ENCODE measurements around the gene TSPAN16. TPM values are rescaled to one million over a fixed set of nuclear protein-coding genes. Genes with fewer than 3 reads are reported as not detected.

TSPAN16 gene
- polyA plus RNA-seq, 4 donors = not detected

GRCh38 chr19:11291991-11292390 lies 4.0 kb upstream of the TSPAN16 start:
- WGBS, 3 donors = 50 to 72% (median 70%) methylated on average over 1 of the region's 1 CpG
- no peaks in the 10 kb centered on the region for H3K9me3 ChIP-seq (ENCODE audit: control insufficient read depth in 2 of 2, insufficient read depth in 1 of 2, low read depth in 1 of 2, low read length in 1 of 2)
- FAIRE-seq (no peak), DNase-seq (no peak)
- H3K27me3 ChIP-seq (ENCODE audit: control insufficient read depth in 3 of 3, insufficient read depth in 3 of 3, low read length in 3 of 3) = no peaks in the 10 kb centered on the region
- no peaks in the 10 kb centered on the region for H3K36me3 ChIP-seq (ENCODE audit: control insufficient read depth in 3 of 3, insufficient read depth in 2 of 3, low read depth in 1 of 3, low read length in 3 of 3)
- H3K27ac ChIP-seq (ENCODE audit: low read depth in 1 of 3, low read length in 2 of 3) = no peak overlapping the region
- peaks cover 0 to 5% (median 0%) of the 10 kb centered on the region in 3 donors for H3K4me1 ChIP-seq (ENCODE audit: control insufficient read depth in 3 of 3, insufficient read depth in 2 of 3, low read depth in 1 of 3, low read length in 2 of 3)
- no peak overlapping the region for H3K4me3 ChIP-seq (ENCODE audit: low read depth in 1 of 3, low read length in 3 of 3)

GRCh38 chr19:11293433-11294389 lies 2.2 kb upstream of the TSPAN16 start:
- 4 to 5% (median 5%) methylated on average over 35 to 41 of the region's 41 CpGs for WGBS, 3 donors
- peak; percentile 82 to 95 for DNase-seq
- Histone ChIP-seq H3K27me3 (ENCODE audit: control insufficient read depth in 3 of 3, insufficient read depth in 3 of 3, low read length in 3 of 3) (no peaks in the 10 kb centered on the region), H3K36me3 (ENCODE audit: control insufficient read depth in 3 of 3, insufficient read depth in 2 of 3, low read depth in 1 of 3, low read length in 3 of 3) (no peaks in the 10 kb centered on the region), H3K9me3 (ENCODE audit: control insufficient read depth in 2 of 2, insufficient read depth in 1 of 2, low read depth in 1 of 2, low read length in 1 of 2) (no peaks in the 10 kb centered on the region), H3K4me1 (ENCODE audit: control insufficient read depth in 3 of 3, insufficient read depth in 2 of 3, low read depth in 1 of 3, low read length in 2 of 3) (peaks cover 0 to 5% (median 0%) of the 10 kb centered on the region in 3 donors), H3K27ac (ENCODE audit: low read depth in 1 of 3, low read length in 2 of 3) (peak overlapping the region in 2 of 3 donors; percentile 4 to 39), H3K4me3 (ENCODE audit: low read depth in 1 of 3, low read length in 3 of 3) (peak overlapping the region in 1 of 3 donors; percentile 24)
- FAIRE-seq = no peak

GRCh38 chr19:11295180-11295579 lies 780 bp upstream of the TSPAN16 start:
- Histone ChIP-seq H3K27ac (ENCODE audit: low read depth in 1 of 3, low read length in 2 of 3) (no peak overlapping the region), H3K4me3 (ENCODE audit: low read depth in 1 of 3, low read length in 3 of 3) (no peak overlapping the region), H3K4me1 (ENCODE audit: control insufficient read depth in 3 of 3, insufficient read depth in 2 of 3, low read depth in 1 of 3, low read length in 2 of 3) (peaks cover 0 to 5% (median 0%) of the 10 kb centered on the region in 3 donors), H3K9me3 (ENCODE audit: control insufficient read depth in 2 of 2, insufficient read depth in 1 of 2, low read depth in 1 of 2, low read length in 1 of 2) (peaks cover 0 to 2% of the 10 kb centered on the region in 2 donors), H3K27me3 (ENCODE audit: control insufficient read depth in 3 of 3, insufficient read depth in 3 of 3, low read length in 3 of 3) (no peaks in the 10 kb centered on the region), H3K36me3 (ENCODE audit: control insufficient read depth in 3 of 3, insufficient read depth in 2 of 3, low read depth in 1 of 3, low read length in 3 of 3) (no peaks in the 10 kb centered on the region)
- no peak for DNase-seq
- no peak for FAIRE-seq
- WGBS, 3 donors = 73 to 84% (median 80%) methylated on average over 4 of the region's 4 CpGs

- Histone ChIP-seq H3K4me1 (ENCODE audit: control insufficient read depth in 3 of 3, insufficient read depth in 2 of 3, low read depth in 1 of 3, low read length in 2 of 3) (peaks cover 0 to 5% (median 0%) of the 10 kb centered on the region in 3 donors), H3K36me3 (ENCODE audit: control insufficient read depth in 3 of 3, insufficient read depth in 2 of 3, low read depth in 1 of 3, low read length in 3 of 3) (no peaks in the 10 kb centered on the region), H3K4me3 (ENCODE audit: low read depth in 1 of 3, low read length in 3 of 3) (no peak overlapping the region), H3K27me3 (ENCODE audit: control insufficient read depth in 3 of 3, insufficient read depth in 3 of 3, low read length in 3 of 3) (no peaks in the 10 kb centered on the region), H3K27ac (ENCODE audit: low read depth in 1 of 3, low read length in 2 of 3) (no peak overlapping the region), H3K9me3 (ENCODE audit: control insufficient read depth in 2 of 2, insufficient read depth in 1 of 2, low read depth in 1 of 2, low read length in 1 of 2) (peaks cover 0 to 4% of the 10 kb centered on the region in 2 donors)
- no peak for DNase-seq
- no peak for FAIRE-seq
- 33 to 54% (median 42%) methylated on average over 7 of the region's 7 CpGs for WGBS, 3 donors
Observed at GRCh38 chr19:11296264-11296663, 304 bp downstream of the TSPAN16 start.

- H3K4me3 ChIP-seq (ENCODE audit: low read depth in 1 of 3, low read length in 3 of 3) = no peak overlapping the region
- no peaks in the 10 kb centered on the region for H3K36me3 ChIP-seq (ENCODE audit: control insufficient read depth in 3 of 3, insufficient read depth in 2 of 3, low read depth in 1 of 3, low read length in 3 of 3)
- no peaks in the 10 kb centered on the region for H3K27me3 ChIP-seq (ENCODE audit: control insufficient read depth in 3 of 3, insufficient read depth in 3 of 3, low read length in 3 of 3)
- WGBS, 3 donors = 81 to 85% (median 82%) methylated on average over 8 of the region's 8 CpGs
- no peak overlapping the region for H3K27ac ChIP-seq (ENCODE audit: low read depth in 1 of 3, low read length in 2 of 3)
- no peaks in the 10 kb centered on the region for H3K4me1 ChIP-seq (ENCODE audit: control insufficient read depth in 3 of 3, insufficient read depth in 2 of 3, low read depth in 1 of 3, low read length in 2 of 3)
- DNase-seq (no peak), FAIRE-seq (no peak)
- H3K9me3 ChIP-seq (ENCODE audit: control insufficient read depth in 2 of 2, insufficient read depth in 1 of 2, low read depth in 1 of 2, low read length in 1 of 2) = peaks cover 0 to 4% of the 10 kb centered on the region in 2 donors
Observed at GRCh38 chr19:11299946-11300810, 4.2 kb downstream of the TSPAN16 start.

- H3K36me3 ChIP-seq (ENCODE audit: control insufficient read depth in 3 of 3, insufficient read depth in 2 of 3, low read depth in 1 of 3, low read length in 3 of 3) = no peaks in the 10 kb centered on the region
- H3K27me3 ChIP-seq (ENCODE audit: control insufficient read depth in 3 of 3, insufficient read depth in 3 of 3, low read length in 3 of 3) = no peaks in the 10 kb centered on the region
- no peak overlapping the region for H3K4me3 ChIP-seq (ENCODE audit: low read depth in 1 of 3, low read length in 3 of 3)
- WGBS, 3 donors = 85 to 88% (median 86%) methylated on average over 11 of the region's 11 CpGs
- DNase-seq (no peak), FAIRE-seq (no peak)
- H3K27ac ChIP-seq (ENCODE audit: low read depth in 1 of 3, low read length in 2 of 3) = no peak overlapping the region
- no peaks in the 10 kb centered on the region for H3K4me1 ChIP-seq (ENCODE audit: control insufficient read depth in 3 of 3, insufficient read depth in 2 of 3, low read depth in 1 of 3, low read length in 2 of 3)
- peaks cover 0 to 4% of the 10 kb centered on the region in 2 donors for H3K9me3 ChIP-seq (ENCODE audit: control insufficient read depth in 2 of 2, insufficient read depth in 1 of 2, low read depth in 1 of 2, low read length in 1 of 2)
Observed at GRCh38 chr19:11300811-11301120, 4.8 kb downstream of the TSPAN16 start.

- 88 to 95% (median 89%) methylated on average over 5 of the region's 5 CpGs for WGBS, 3 donors
- Histone ChIP-seq H3K4me1 (ENCODE audit: control insufficient read depth in 3 of 3, insufficient read depth in 2 of 3, low read depth in 1 of 3, low read length in 2 of 3) (no peaks in the 10 kb centered on the region), H3K27ac (ENCODE audit: low read depth in 1 of 3, low read length in 2 of 3) (no peak overlapping the region), H3K9me3 (ENCODE audit: control insufficient read depth in 2 of 2, insufficient read depth in 1 of 2, low read depth in 1 of 2, low read length in 1 of 2) (peaks cover 0 to 4% of the 10 kb centered on the region in 2 donors), H3K27me3 (ENCODE audit: control insufficient read depth in 3 of 3, insufficient read depth in 3 of 3, low read length in 3 of 3) (no peaks in the 10 kb centered on the region), H3K36me3 (ENCODE audit: control insufficient read depth in 3 of 3, insufficient read depth in 2 of 3, low read depth in 1 of 3, low read length in 3 of 3) (no peaks in the 10 kb centered on the region), H3K4me3 (ENCODE audit: low read depth in 1 of 3, low read length in 3 of 3) (no peak overlapping the region)
- no peak for DNase-seq
- no peak for FAIRE-seq
Observed at GRCh38 chr19:11304936-11305335, 9.0 kb downstream of the TSPAN16 start.

GRCh38 chr19:11306337-11306736 lies 10.4 kb downstream of the TSPAN16 start:
- Histone ChIP-seq H3K36me3 (ENCODE audit: control insufficient read depth in 3 of 3, insufficient read depth in 2 of 3, low read depth in 1 of 3, low read length in 3 of 3) (no peaks in the 10 kb centered on the region), H3K27me3 (ENCODE audit: control insufficient read depth in 3 of 3, insufficient read depth in 3 of 3, low read length in 3 of 3) (no peaks in the 10 kb centered on the region), H3K4me1 (ENCODE audit: control insufficient read depth in 3 of 3, insufficient read depth in 2 of 3, low read depth in 1 of 3, low read length in 2 of 3) (no peaks in the 10 kb centered on the region), H3K9me3 (ENCODE audit: control insufficient read depth in 2 of 2, insufficient read depth in 1 of 2, low read depth in 1 of 2, low read length in 1 of 2) (no peaks in the 10 kb centered on the region), H3K4me3 (ENCODE audit: low read depth in 1 of 3, low read length in 3 of 3) (no peak overlapping the region), H3K27ac (ENCODE audit: low read depth in 1 of 3, low read length in 2 of 3) (no peak overlapping the region)
- FAIRE-seq (no peak), DNase-seq (no peak)
- 70 to 84% (median 73%) methylated on average over 9 of the region's 9 CpGs for WGBS, 3 donors

All from small intestine (tissue), 7 donors.